Measurements from ENCODE around the gene FGF6.

DNA sequence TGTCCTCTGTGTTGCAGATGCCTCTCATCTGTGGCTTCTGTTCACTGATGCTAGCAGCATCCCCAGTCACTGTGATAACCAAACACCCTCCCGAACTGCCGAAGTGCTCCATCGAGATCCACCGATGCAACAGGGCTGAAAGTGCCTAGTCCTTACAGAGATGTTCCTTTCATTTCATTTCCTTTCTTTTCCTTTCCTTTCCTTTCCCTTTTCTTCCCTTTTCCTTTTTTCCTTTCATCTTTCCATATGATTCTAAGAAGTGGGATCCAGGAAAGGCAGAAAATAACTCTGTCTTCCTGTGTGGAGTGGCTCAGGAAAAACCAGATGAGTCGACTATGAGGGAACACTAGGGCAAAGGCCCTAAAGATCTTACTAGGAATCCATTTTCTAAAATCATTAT, 26.7 kb downstream of the FGF6 start:
- TF ChIP-seq, protein P1, sequence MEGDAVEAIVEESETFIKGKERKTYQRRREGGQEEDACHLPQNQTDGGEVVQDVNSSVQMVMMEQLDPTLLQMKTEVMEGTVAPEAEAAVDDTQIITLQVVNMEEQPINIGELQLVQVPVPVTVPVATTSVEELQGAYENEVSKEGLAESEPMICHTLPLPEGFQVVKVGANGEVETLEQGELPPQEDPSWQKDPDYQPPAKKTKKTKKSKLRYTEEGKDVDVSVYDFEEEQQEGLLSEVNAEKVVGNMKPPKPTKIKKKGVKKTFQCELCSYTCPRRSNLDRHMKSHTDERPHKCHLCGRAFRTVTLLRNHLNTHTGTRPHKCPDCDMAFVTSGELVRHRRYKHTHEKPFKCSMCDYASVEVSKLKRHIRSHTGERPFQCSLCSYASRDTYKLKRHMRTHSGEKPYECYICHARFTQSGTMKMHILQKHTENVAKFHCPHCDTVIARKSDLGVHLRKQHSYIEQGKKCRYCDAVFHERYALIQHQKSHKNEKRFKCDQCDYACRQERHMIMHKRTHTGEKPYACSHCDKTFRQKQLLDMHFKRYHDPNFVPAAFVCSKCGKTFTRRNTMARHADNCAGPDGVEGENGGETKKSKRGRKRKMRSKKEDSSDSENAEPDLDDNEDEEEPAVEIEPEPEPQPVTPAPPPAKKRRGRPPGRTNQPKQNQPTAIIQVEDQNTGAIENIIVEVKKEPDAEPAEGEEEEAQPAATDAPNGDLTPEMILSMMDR (IDR thresholded peaks at IDR 0.05; ENCODE audit: borderline replicate concordance, extremely low read depth, low read length, poor library complexity, severe bottlenecking): no peak
- no peak for TF ChIP-seq EZH2 (IDR thresholded peaks at IDR 0.05; ENCODE audit: borderline replicate concordance, low read depth, low read length, severe bottlenecking)

All from DND-41 (cell line).